ENCODE results near the gene LRCOL1.

The LRCOL1 gene

GRCh38 chr12:132610866-132611602 is 652 bp upstream of the LRCOL1 start:
- Histone ChIP-seq H3K9me3 (ENCODE audit: control insufficient read depth, insufficient read depth, low read depth, low read length) (no peaks in the 10 kb centered on the region), H3K36me3 (ENCODE audit: control insufficient read depth in 2 of 2, insufficient read depth in 1 of 2, low read length in 2 of 2) (no peaks in the 10 kb centered on the region), H3K4me3 (ENCODE audit: low read depth, low read length) (no peak overlapping the region), H3K4me1 (ENCODE audit: control insufficient read depth, insufficient read depth, low read length) (no peaks in the 10 kb centered on the region), H3K27ac (ENCODE audit: extremely low read depth, low read depth, low read length) (no peak overlapping the region)
- ChIA-PET CTCF (interaction anchor here (1.9 kb wide), 1 partner anchor 10 kb away, joined by 4 read pairs; no protein-coding TSS in a partner anchor), POLR2A (no interaction called here)
- TF ChIP-seq ZNF239 (tag by site-specific recombination; IDR thresholded peaks at IDR 0.05) (no peak), ZNF274 (IDR thresholded peaks at IDR 0.05; ENCODE audit: low read length) (no peak), ZNF274 (tag by site-specific recombination; IDR thresholded peaks at IDR 0.05; ENCODE audit: borderline replicate concordance) (no peak), ZNF423 (tag by site-specific recombination; IDR thresholded peaks at IDR 0.05) (no peak), ZNF433 (tag by site-specific recombination; IDR thresholded peaks at IDR 0.05; ENCODE audit: low read depth) (no peak), ZNF280D (tag by site-specific recombination; IDR thresholded peaks at IDR 0.05) (no peak), ZNF621 (tag by site-specific recombination; IDR thresholded peaks at IDR 0.05) (no peak)

- Histone ChIP-seq H3K36me3 (ENCODE audit: control insufficient read depth in 2 of 2, insufficient read depth in 1 of 2, low read length in 2 of 2) (no peaks in the 10 kb centered on the region), H3K4me3 (ENCODE audit: low read depth, low read length) (no peak overlapping the region), H3K4me1 (ENCODE audit: control insufficient read depth, insufficient read depth, low read length) (no peaks in the 10 kb centered on the region), H3K27ac (ENCODE audit: extremely low read depth, low read depth, low read length) (no peak overlapping the region), H3K9me3 (ENCODE audit: control insufficient read depth, insufficient read depth, low read depth, low read length) (no peaks in the 10 kb centered on the region)
- TF ChIP-seq ZNF623 (tag by site-specific recombination; IDR thresholded peaks at IDR 0.05) (no peak), ZNF596 (tag by site-specific recombination; IDR thresholded peaks at IDR 0.05) (no peak), ZNF530 (tag by site-specific recombination; IDR thresholded peaks at IDR 0.05; ENCODE audit: low read depth) (no peak), ZNF280D (tag by site-specific recombination; IDR thresholded peaks at IDR 0.05) (no peak), ZNF155 (tag by site-specific recombination; IDR thresholded peaks at IDR 0.05) (no peak), ZNF132 (tag by site-specific recombination; IDR thresholded peaks at IDR 0.05; ENCODE audit: borderline replicate concordance) (no peak), ZNF121 (tag by site-specific recombination; IDR thresholded peaks at IDR 0.05) (0 out of 2 replicates have a peak, but pooled peaks have one; percentile 18), HIC1 (tag by site-specific recombination; IDR thresholded peaks at IDR 0.05) (peak; percentile 50; the same call in 1 of the 2 replicates), ZNF112 (tag by site-specific recombination; IDR thresholded peaks at IDR 0.05) (no peak)
- ChIA-PET POLR2A (interaction anchor here (0.8 kb wide), 1 partner anchor 11 kb away, joined by 5 read pairs; no protein-coding TSS in a partner anchor), CTCF (interaction anchor here (1.1 to 2.5 kb wide), 4 partner anchors 9 to 389 kb away, joined by 3 to 11 read pairs (median 6); no protein-coding TSS in a partner anchor)
Observed at GRCh38 chr12:132608231-132609171, 1.9 kb downstream of the LRCOL1 start.
